ENCODE measurements around the gene ADGRG3. TPM values are rescaled to one million over a fixed set of nuclear protein-coding genes. Genes with fewer than 3 reads are reported as not detected.

Gene ADGRG3
- total and polyA plus RNA-seq, 10 of the 15 experiments (the other 5 are each of a cell fraction or from before 2014, with no cell fraction given): 0.10 to 0.11 (median 0.10) TPM; not detected in 7

- TF ChIP-seq ZNF687 (IDR thresholded peaks at IDR 0.05) (no peak), MTA2 (IDR thresholded peaks at IDR 0.05; ENCODE audit: low read depth) (no peak), SREBF1 (IDR thresholded peaks at IDR 0.05; ENCODE audit: low read length) (no peak), POLR2AphosphoS5 (IDR thresholded peaks at IDR 0.05; ENCODE audit: low read length) (no peak), CHD1 (IDR thresholded peaks at IDR 0.05; ENCODE audit: low read depth, low read length) (no peak), IRF4 (IDR thresholded peaks at IDR 0.05; ENCODE audit: low read depth, low read length) (no peak), SUZ12 (IDR thresholded peaks at IDR 0.05; ENCODE audit: unreplicated experiment) (no peak), CTCF (IDR thresholded peaks at IDR 0.05 in 2 of 3, conservative IDR thresholded peaks at IDR 0.05 in 1 of 3; ENCODE audit: control insufficient read depth in 2 of 3, extremely low read depth in 1 of 3, insufficient read depth in 1 of 3, low read depth in 3 of 3, low read length in 3 of 3) (no peak), BHLHE40 (IDR thresholded peaks at IDR 0.05; ENCODE audit: borderline replicate concordance in 1 of 2, low read depth in 2 of 2, low read length in 1 of 2) (no peak), ASH2L (IDR thresholded peaks at IDR 0.05; ENCODE audit: borderline replicate concordance, low read depth) (no peak), SRF (IDR thresholded peaks at IDR 0.05; ENCODE audit: low read depth in 2 of 2, low read length in 2 of 2) (no peak), RBBP5 (conservative IDR thresholded peaks at IDR 0.05) (no peak)
These were observed 63.9 kb downstream of the ADGRG3 start (continued) for GRCh38 chr16:57732037-57732436.
